ENCODE data around the gene BEST4. TPM values are rescaled to one million over a fixed set of nuclear protein-coding genes. Genes with fewer than 3 reads are reported as not detected.

The BEST4 gene
- total RNA-seq, 1 experiment from 2014 or later: 0.35 TPM

DNA sequence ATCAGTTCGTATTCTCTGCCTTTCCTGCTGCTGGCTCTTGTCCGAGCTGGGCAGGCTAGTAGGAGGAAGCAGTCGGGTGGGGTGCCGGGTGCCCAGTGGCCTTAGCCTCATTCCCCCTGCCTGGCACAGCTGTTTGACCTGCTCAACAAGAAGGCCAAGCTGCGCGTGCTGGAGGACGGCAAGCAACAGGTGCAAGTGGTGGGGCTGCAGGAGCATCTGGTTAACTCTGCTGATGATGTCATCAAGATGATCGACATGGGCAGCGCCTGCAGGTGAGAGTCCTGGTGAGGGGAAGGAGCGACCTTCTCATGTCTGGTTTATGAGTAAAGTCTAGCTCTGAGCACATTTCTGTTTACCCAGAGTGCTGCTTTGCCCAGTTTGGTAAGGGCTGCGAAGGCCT, 28.9 kb downstream of the BEST4 start:
- H3K27me3 Mint-ChIP-seq (ENCODE audit: insufficient read depth, unreplicated experiment): no peaks in the 10 kb centered on the region
- no peaks in the 10 kb centered on the region for H3K4me1 Mint-ChIP-seq (ENCODE audit: insufficient read depth, unreplicated experiment)
- no peak overlapping the region for H3K27ac Mint-ChIP-seq (ENCODE audit: low read depth, unreplicated experiment)
- POLR2A ChIA-PET: interaction anchor here (1.0 kb wide), 1 partner anchor 16 kb away, joined by 3 read pairs; no protein-coding TSS in a partner anchor
- intact Hi-C loops (cut with micrococcal nuclease): no loop called here
- H3K9me3 Mint-ChIP-seq (ENCODE audit: unreplicated experiment): no peaks in the 10 kb centered on the region
- H3K4me3 Mint-ChIP-seq (ENCODE audit: unreplicated experiment): no peak overlapping the region
- no peak for TF ChIP-seq CTCF (IDR thresholded peaks at IDR 0.05; ENCODE audit: unreplicated experiment)
- no peak for DNase-seq (ENCODE audit: unreplicated experiment)
- H3K36me3 Mint-ChIP-seq (ENCODE audit: insufficient read depth, unreplicated experiment): peaks cover 35% of the 10 kb centered on the region
- CTCF ChIA-PET: no interaction called here
- no TSS peak for BruUV-seq (replicated peaks)

DNA sequence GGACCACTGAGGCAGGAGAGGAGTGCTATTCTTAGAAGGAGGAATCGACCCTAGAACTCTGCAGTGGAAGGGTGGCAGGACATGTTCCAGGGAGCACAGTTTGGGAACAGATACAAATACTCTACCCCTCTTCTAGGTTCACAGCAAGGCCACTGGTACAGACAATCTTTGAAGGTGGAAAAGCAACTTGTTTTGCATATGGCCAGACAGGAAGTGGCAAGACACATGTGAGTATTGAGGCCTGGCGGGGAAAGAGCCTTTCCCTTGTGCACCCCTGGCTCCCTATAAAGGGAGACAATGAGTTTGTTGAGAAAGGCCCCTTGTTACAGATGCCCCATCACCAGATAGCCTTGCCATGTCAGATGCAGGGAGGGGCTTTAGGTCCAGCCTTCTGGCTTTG, 30.6 kb downstream of the BEST4 start:
- H3K4me3 Mint-ChIP-seq (ENCODE audit: unreplicated experiment): no peak overlapping the region
- ChIA-PET CTCF (no interaction called here), POLR2A (interaction anchor here (0.6 kb wide), 2 partner anchors 25 to 26 kb away, joined by 3 to 5 read pairs; partner anchors contain the start of gene RNU5D-1)
- intact Hi-C loops (cut with micrococcal nuclease): no loop called here
- DNase-seq (ENCODE audit: unreplicated experiment): no peak
- BruUV-seq (replicated peaks): no TSS peak
- no peaks in the 10 kb centered on the region for H3K4me1 Mint-ChIP-seq (ENCODE audit: insufficient read depth, unreplicated experiment)
- peaks cover 46% of the 10 kb centered on the region for H3K36me3 Mint-ChIP-seq (ENCODE audit: insufficient read depth, unreplicated experiment)
- H3K27me3 Mint-ChIP-seq (ENCODE audit: insufficient read depth, unreplicated experiment): no peaks in the 10 kb centered on the region
- no peaks in the 10 kb centered on the region for H3K9me3 Mint-ChIP-seq (ENCODE audit: unreplicated experiment)
- no peak for TF ChIP-seq CTCF (IDR thresholded peaks at IDR 0.05; ENCODE audit: unreplicated experiment)
- no peak overlapping the region for H3K27ac Mint-ChIP-seq (ENCODE audit: low read depth, unreplicated experiment)

DNA sequence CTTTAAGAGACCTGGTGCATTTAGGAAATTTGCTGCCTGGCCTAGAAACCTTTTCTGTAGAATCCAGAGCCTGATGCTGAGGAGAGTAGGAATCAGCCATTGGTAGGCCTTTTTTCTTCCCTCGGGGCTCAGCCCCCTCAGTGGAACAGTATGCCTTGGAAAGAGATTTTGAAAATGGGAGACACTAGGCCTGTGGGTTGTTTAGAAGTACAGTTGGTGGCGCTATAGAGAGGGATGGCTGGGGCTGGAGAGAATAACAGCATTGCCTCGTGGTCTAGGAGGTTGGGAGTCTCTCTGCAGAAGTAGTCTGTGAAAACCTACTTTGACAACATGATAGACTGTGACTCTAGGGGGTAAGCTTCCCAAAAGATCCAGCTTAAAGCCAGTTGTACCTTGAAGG, 40.1 kb downstream of the BEST4 start:
- H3K36me3 Mint-ChIP-seq (ENCODE audit: insufficient read depth, unreplicated experiment): peaks cover 65% of the 10 kb centered on the region
- CTCF ChIA-PET: interaction anchor here (0.6 to 1.7 kb wide), 5 partner anchors 14 to 700 kb away, joined by 3 to 12 read pairs (median 3); partner anchors contain the start of gene RNU5D-1
- no peak for TF ChIP-seq CTCF (IDR thresholded peaks at IDR 0.05; ENCODE audit: unreplicated experiment)

DNA sequence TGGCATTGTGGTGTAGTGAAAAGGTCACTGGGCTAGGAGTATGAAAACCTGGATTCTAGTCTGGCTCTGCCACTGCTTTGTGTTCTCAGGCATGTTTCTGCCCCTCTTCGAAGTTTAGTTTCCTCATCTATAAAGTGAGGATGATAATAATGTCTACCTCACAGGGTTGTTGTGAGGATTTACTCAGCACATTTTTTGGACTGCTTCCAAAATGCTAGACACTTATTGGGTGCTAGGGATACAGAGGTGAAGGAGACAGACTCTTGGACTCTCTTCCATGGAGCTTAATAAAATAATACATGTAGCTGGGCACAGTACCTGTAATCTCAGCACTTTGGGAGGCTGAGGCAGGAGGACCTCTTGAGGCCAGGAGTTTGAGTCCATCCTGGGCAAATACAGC, 44.8 kb downstream of the BEST4 start:
- POLR2A ChIA-PET: interaction anchor here (0.6 to 9.2 kb wide), 4 partner anchors 12 to 1610 kb away, joined by 3 to 53 read pairs (median 10); partner anchors contain the start of genes RNU5D-1 and RPS8
- no TSS peak for BruUV-seq (replicated peaks)
- H3K36me3 Mint-ChIP-seq (ENCODE audit: insufficient read depth, unreplicated experiment): peaks cover 47% of the 10 kb centered on the region
- peaks cover 6% of the 10 kb centered on the region for H3K4me1 Mint-ChIP-seq (ENCODE audit: insufficient read depth, unreplicated experiment)
- H3K4me3 Mint-ChIP-seq (ENCODE audit: unreplicated experiment): no peak overlapping the region
- TF ChIP-seq CTCF (IDR thresholded peaks at IDR 0.05; ENCODE audit: unreplicated experiment): no peak
- CTCF ChIA-PET: interaction anchor here (0.9 to 3.8 kb wide), 4 partner anchors 10 to 557 kb away, joined by 3 to 18 read pairs (median 4); partner anchors contain the start of gene RNU5D-1
- intact Hi-C loops (cut with micrococcal nuclease): no loop called here
- no peaks in the 10 kb centered on the region for H3K9me3 Mint-ChIP-seq (ENCODE audit: unreplicated experiment)
- DNase-seq (ENCODE audit: unreplicated experiment): no peak
- H3K27me3 Mint-ChIP-seq (ENCODE audit: insufficient read depth, unreplicated experiment): no peaks in the 10 kb centered on the region
- no peak overlapping the region for H3K27ac Mint-ChIP-seq (ENCODE audit: low read depth, unreplicated experiment)

More for the DNA sequence above, 40.1 kb downstream of the BEST4 start:
- intact Hi-C loops (cut with micrococcal nuclease): no loop called here
- Mint-ChIP-seq H3K4me1 (ENCODE audit: insufficient read depth, unreplicated experiment) (peaks cover 1% of the 10 kb centered on the region), H3K27ac (ENCODE audit: low read depth, unreplicated experiment) (no peak overlapping the region), H3K27me3 (ENCODE audit: insufficient read depth, unreplicated experiment) (no peaks in the 10 kb centered on the region), H3K9me3 (ENCODE audit: unreplicated experiment) (no peaks in the 10 kb centered on the region), H3K4me3 (ENCODE audit: unreplicated experiment) (no peak overlapping the region)
- POLR2A ChIA-PET: interaction anchor here (0.7 to 2.1 kb wide), 3 partner anchors 17 to 28 kb away, joined by 4 to 9 read pairs (median 4); partner anchors contain the start of genes RNU5D-1 and RPS8
- no peak for DNase-seq (ENCODE audit: unreplicated experiment)
- no TSS peak for BruUV-seq (replicated peaks)
